Prostate gland (tissue), 2 donors: ENCODE measurements around the gene IL20.

ENCODE experiments used
- POLR2A ChIP-seq: fragments of 450-650 bp; IDR thresholded peaks from one replicate; pipeline ENCODE4 v1.6.1; 2016; ENCODE audit warnings: antibody characterized with exemption, mild to moderate bottlenecking
- TF ChIP-seq, protein P1 (sequence below), 4 experiments: fragments of 200-600 bp in 2 of 4; fragments of 450-650 bp in 2 of 4; sonication (generic) in 2 of 4; IDR thresholded peaks; 1 replicate in 3 of 4; 2 replicates in 1 of 4; pipeline ENCODE4 v1.5.1; 2016 to 2019; ENCODE audit warnings: antibody characterized with exemption in 4 of 4, mild to moderate bottlenecking in 2 of 4, moderate library complexity in 2 of 4

DNA sequence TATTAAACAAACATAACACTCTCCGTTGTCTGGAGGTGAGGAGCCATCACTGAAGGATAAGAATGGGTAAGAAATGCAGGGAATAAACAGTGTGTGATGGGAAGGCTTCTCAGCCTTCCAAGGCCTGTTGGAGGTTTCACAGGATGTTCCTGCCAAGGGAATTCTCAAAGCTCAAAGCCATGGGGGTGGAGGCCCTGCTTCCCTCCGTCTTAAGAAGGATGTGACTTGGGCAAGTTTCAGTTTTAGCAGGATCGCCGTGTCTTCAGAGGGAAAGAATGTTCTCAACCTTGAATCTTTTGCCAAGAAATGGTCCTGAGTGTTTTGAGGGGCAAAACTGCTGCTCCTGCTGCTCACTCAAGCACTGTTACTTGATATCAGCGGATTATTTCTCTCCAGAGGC is 41.7 kb upstream of the IL20 start:
- TF ChIP-seq, protein P1, sequence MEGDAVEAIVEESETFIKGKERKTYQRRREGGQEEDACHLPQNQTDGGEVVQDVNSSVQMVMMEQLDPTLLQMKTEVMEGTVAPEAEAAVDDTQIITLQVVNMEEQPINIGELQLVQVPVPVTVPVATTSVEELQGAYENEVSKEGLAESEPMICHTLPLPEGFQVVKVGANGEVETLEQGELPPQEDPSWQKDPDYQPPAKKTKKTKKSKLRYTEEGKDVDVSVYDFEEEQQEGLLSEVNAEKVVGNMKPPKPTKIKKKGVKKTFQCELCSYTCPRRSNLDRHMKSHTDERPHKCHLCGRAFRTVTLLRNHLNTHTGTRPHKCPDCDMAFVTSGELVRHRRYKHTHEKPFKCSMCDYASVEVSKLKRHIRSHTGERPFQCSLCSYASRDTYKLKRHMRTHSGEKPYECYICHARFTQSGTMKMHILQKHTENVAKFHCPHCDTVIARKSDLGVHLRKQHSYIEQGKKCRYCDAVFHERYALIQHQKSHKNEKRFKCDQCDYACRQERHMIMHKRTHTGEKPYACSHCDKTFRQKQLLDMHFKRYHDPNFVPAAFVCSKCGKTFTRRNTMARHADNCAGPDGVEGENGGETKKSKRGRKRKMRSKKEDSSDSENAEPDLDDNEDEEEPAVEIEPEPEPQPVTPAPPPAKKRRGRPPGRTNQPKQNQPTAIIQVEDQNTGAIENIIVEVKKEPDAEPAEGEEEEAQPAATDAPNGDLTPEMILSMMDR (IDR thresholded peaks at IDR 0.05), result no peak
- no peak for TF ChIP-seq POLR2A
